ENCODE measurements around the gene RALGPS1. TPM values are rescaled to one million over a fixed set of nuclear protein-coding genes. Genes with fewer than 3 reads are reported as not detected.

RALGPS1 gene
- total and polyA plus RNA-seq, 2 donors (not counting 1 experiment from before 2014, with no cell fraction given), result 19.7 to 39.9 TPM

GRCh38 chr9:126982215-126983002, 67.8 kb downstream of the RALGPS1 start:
- intact Hi-C loops (cut with micrococcal nuclease), result no loop called here
- H3K4me2 ChIP-seq (replicated peaks; ENCODE audit: low read depth, low read length, poor library complexity, severe bottlenecking), result no peak overlapping the region
- peaks cover 0 to 2% (median 0%) of the 10 kb centered on the region in 4 experiments for H3K27me3 ChIP-seq (replicated peaks in 1 of 4; ENCODE audit: control extremely low read depth in 1 of 4, control insufficient read depth in 3 of 4, insufficient read depth in 4 of 4, low read length in 3 of 4)
- peaks cover 0 to 7% (median 1%) of the 10 kb centered on the region in 3 donors for H3K9me3 ChIP-seq (ENCODE audit: control extremely low read depth in 1 of 3, control insufficient read depth in 2 of 3, insufficient read depth in 1 of 3, low read length in 2 of 3)
- H3K27ac ChIP-seq (ENCODE audit: low read length in 2 of 2), result no peak overlapping the region
- no peak overlapping the region for H2AFZ ChIP-seq (ENCODE audit: insufficient read depth, low read depth, low read length, poor library complexity, severe bottlenecking)
- Mint-ChIP-seq H3K9me3 (ENCODE audit: insufficient read depth) (peaks cover 3% of the 10 kb centered on the region), H3K27me3 (no peaks in the 10 kb centered on the region), H3K4me3 (no peak overlapping the region), H3K4me1 (peaks cover 27% of the 10 kb centered on the region), H3K27ac (no peak overlapping the region)
- TF ChIP-seq EZH2 (IDR thresholded peaks at IDR 0.05; ENCODE audit: borderline replicate concordance, insufficient read depth, low read depth, low read length, poor library complexity, severe bottlenecking) (no peak), CTCF (IDR thresholded peaks at IDR 0.05) (no peak)
- peaks cover 7% of the 10 kb centered on the region for H3K79me2 ChIP-seq (ENCODE audit: control insufficient read depth, insufficient read depth, low read length)
- peaks cover 20 to 24% of the 10 kb centered on the region in 2 donors for H3K4me1 ChIP-seq (ENCODE audit: control insufficient read depth in 2 of 2, insufficient read depth in 2 of 2, low read length in 2 of 2)
- no peak for DNase-seq
- no peak overlapping the region for H3K4me3 ChIP-seq (ENCODE audit: control extremely low read depth in 1 of 5, extremely low read depth in 1 of 5, insufficient read depth in 1 of 5, low read depth in 2 of 5, low read length in 4 of 5)
- H3K9ac ChIP-seq (ENCODE audit: low read length), result no peak overlapping the region
- peaks cover 2% of the 10 kb centered on the region in 2 experiments for H3K36me3 ChIP-seq (replicated peaks in 1 of 2; ENCODE audit: control extremely low read depth in 1 of 2, control insufficient read depth in 1 of 2, extremely low read depth in 1 of 2, insufficient read depth in 2 of 2, low read length in 1 of 2)
- H4K20me1 ChIP-seq (ENCODE audit: control insufficient read depth, insufficient read depth, low read length, poor library complexity, severe bottlenecking), result peaks cover 15% of the 10 kb centered on the region
- no peak for ATAC-seq (ENCODE audit: low read depth)
- WGBS (ENCODE audit: insufficient coverage), result no CpG with 5 or more reads among the region's 5 CpGs
- POLR2A ChIA-PET, result no interaction called here
- CTCF ChIA-PET, result no interaction called here

GRCh38 chr9:126983767-126984166, 69.2 kb downstream of the RALGPS1 start:
- intact Hi-C loops (cut with micrococcal nuclease), result no loop called here
- no CpG with 5 or more reads among the region's 1 CpG for WGBS (ENCODE audit: insufficient coverage)
- H3K4me3 Mint-ChIP-seq, result no peak overlapping the region
- Histone ChIP-seq H3K9me3 (ENCODE audit: control extremely low read depth in 1 of 3, control insufficient read depth in 2 of 3, insufficient read depth in 1 of 3, low read length in 2 of 3) (peaks cover 0 to 7% (median 1%) of the 10 kb centered on the region in 3 donors), H3K36me3 (replicated peaks in 1 of 2; ENCODE audit: control extremely low read depth in 1 of 2, control insufficient read depth in 1 of 2, extremely low read depth in 1 of 2, insufficient read depth in 2 of 2, low read length in 1 of 2) (peaks cover 0 to under 1% of the 10 kb centered on the region in 2 experiments), H3K27me3 (replicated peaks in 1 of 4; ENCODE audit: control extremely low read depth in 1 of 4, control insufficient read depth in 3 of 4, insufficient read depth in 4 of 4, low read length in 3 of 4) (peaks cover 0 to 7% (median 0%) of the 10 kb centered on the region in 4 experiments), H3K4me2 (replicated peaks; ENCODE audit: low read depth, low read length, poor library complexity, severe bottlenecking) (no peak overlapping the region), H2AFZ (ENCODE audit: insufficient read depth, low read depth, low read length, poor library complexity, severe bottlenecking) (no peak overlapping the region), H4K20me1 (ENCODE audit: control insufficient read depth, insufficient read depth, low read length, poor library complexity, severe bottlenecking) (peaks cover 19% of the 10 kb centered on the region), H3K9ac (ENCODE audit: low read length) (no peak overlapping the region), H3K4me1 (ENCODE audit: control insufficient read depth in 2 of 2, insufficient read depth in 2 of 2, low read length in 2 of 2) (peaks cover 24 to 26% of the 10 kb centered on the region in 2 donors), H3K27ac (ENCODE audit: low read length in 2 of 2) (no peak overlapping the region), H3K4me3 (ENCODE audit: control extremely low read depth in 1 of 5, extremely low read depth in 1 of 5, insufficient read depth in 1 of 5, low read depth in 2 of 5, low read length in 4 of 5) (no peak overlapping the region), H3K79me2 (ENCODE audit: control insufficient read depth, insufficient read depth, low read length) (peaks cover 10% of the 10 kb centered on the region)
- no peak for TF ChIP-seq CTCF (IDR thresholded peaks at IDR 0.05)
- TF ChIP-seq EZH2 (IDR thresholded peaks at IDR 0.05; ENCODE audit: borderline replicate concordance, insufficient read depth, low read depth, low read length, poor library complexity, severe bottlenecking), result no peak
- ChIA-PET POLR2A (interaction anchor here (0.6 kb wide), 1 partner anchor 1272 kb away, joined by 5 read pairs; no protein-coding TSS in a partner anchor), CTCF (no interaction called here)
- peaks cover 33% of the 10 kb centered on the region for H3K4me1 Mint-ChIP-seq
- ATAC-seq (ENCODE audit: low read depth) (no peak), DNase-seq (no peak)
- no peaks in the 10 kb centered on the region for H3K27me3 Mint-ChIP-seq
- peaks cover 3% of the 10 kb centered on the region for H3K9me3 Mint-ChIP-seq (ENCODE audit: insufficient read depth)
- no peak overlapping the region for H3K27ac Mint-ChIP-seq

Data from B cell (primary cell).